Measurements from ENCODE around the gene KATNAL2.

Gene KATNAL2

DNA sequence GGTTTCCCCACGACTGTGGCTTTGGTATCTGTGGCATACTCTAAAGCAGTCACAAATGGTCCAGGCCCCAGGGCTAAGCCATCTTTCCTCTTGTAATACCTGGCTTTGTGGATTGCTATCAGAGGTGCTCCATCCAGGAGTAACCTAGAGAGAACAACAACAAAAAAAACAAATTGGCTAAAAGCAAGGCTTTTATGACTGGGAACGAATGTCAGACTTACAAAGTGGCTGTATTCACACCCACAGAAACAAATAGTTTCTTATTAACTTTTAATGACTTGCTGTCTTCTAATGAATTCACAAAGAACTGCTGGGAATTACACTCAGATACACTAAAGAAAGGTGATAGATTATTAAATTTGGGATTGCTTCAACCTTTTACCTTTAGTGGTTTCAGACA is 197.8 kb downstream of the KATNAL2 start:
- DNase-seq: no peak

DNA sequence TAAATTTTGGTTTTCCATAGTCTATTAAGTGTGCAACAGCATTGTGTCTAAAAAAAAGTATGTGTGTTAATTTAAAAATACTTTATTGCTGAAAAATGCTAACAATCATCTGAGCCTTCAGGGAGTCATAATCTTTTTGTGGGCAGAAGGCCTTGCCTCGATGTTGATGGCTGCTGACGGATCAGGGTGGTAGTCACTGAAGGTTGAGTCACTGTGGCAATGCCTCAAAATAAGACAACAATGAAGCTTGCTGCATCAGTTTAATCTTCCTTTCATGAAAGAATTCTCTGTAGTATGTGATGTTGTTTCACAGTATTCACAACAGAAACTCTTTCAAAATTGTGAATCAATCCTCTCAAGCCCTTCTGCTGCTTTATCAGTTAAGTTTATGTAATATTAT is 201.6 kb downstream of the KATNAL2 start:
- no peak for DNase-seq

DNA sequence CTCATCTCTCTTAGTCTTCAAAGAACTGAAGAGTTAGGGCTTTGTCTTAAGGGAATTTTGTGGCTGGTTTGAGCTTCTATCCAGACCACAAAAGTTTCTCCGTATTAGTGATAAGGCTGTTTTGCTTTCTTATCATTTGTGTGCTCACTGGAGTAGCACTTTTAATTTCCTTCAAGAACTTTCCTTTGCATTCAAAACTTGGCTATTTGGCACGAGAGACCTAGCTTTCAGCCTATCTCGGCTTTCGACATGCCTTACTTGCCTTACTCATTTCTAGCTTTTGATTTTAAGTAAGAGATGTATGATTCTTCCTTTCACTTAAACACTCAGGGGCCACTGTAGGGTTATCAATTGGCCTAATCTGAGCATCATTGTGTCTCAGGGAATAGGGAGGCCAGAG is 203.0 kb downstream of the KATNAL2 start:
- no peak for DNase-seq

- no peak for DNase-seq
These were observed 203.7 kb downstream of the KATNAL2 start for GRCh38 chr18:47121146-47121545.

DNA sequence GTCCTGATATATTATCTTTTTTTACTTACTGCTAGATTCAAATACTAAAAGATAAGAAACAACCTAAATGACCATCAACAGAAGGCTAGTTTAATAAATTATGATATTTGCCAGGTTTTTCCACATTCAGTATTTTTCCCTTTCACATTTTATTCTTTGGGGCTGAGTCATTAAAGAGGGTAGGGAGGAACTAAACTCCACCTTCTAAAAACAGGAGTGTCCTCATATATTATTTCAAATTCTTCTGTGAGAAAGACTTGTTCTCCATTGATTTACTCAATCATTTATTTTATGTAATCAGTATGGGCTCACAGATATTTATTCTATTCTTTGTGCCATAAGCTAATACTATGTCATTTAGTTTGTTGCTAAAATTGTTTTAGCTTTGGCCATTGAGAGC is 223.9 kb downstream of the KATNAL2 start:
- no peak for DNase-seq

- DNase-seq: no peak
These were observed 225.8 kb downstream of the KATNAL2 start for GRCh38 chr18:47143153-47143552.

DNA sequence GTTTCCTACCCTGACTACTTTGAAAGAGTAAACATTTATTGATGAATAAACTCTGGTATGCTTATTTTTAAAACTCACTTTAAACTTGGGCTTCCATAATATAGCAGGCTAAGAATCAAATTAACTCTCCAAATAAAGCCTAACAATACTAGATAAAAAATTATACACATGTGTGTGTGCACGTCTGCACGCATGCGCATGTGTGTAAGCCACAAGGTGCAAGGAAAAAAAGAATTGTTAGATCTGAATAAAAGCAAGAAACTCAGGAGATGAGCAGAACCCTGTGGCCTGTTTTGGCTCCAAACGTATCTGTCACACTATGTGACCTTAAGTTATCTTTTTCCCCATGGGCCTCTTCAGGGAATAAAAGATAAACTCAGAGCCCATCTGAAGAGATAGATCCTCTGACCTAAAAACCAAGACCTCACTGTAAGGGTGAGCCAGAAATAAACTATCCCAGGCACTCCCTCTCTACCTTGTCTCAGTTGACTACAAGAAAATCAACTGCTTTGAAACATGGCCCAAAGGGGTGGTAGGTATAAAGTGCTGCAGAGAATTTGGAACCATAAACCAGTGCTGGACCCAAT is 226.6 kb downstream of the KATNAL2 start:
- no peak for DNase-seq

- DNase-seq: no peak
These were observed 228.8 kb downstream of the KATNAL2 start for GRCh38 chr18:47146206-47146605.

GRCh38 chr18:47149457-47150028 is 232.1 kb downstream of the KATNAL2 start:
- DNase-seq: peak; percentile 44

- DNase-seq: peak; percentile 92
These were observed 232.8 kb downstream of the KATNAL2 start, which contains the start of gene HDHD2 for GRCh38 chr18:47150029-47150823. HDHD2 (minus strand) TSS chr18:47150500; CDS start chr18:47136439, 14,061 bp downstream.

GRCh38 chr18:47150824-47151366 is 233.5 kb downstream of the KATNAL2 start:
- DNase-seq: no peak

GRCh38 chr18:47151439-47151838 is 234.0 kb downstream of the KATNAL2 start:
- DNase-seq: no peak

All from right forelimb (tissue), 1 donor.